Small intestine (tissue), 7 donors: ENCODE data around the gene DHCR7. TPM values are rescaled to one million over a fixed set of nuclear protein-coding genes. Genes with fewer than 3 reads are reported as not detected.

ENCODE experiments used
- DNase-seq, 2 donors: peaks; one replicate each; pipeline versions ENCODE4 v3.0.0 to v3.0.0-alpha.2; 2013
- FAIRE-seq: peaks from 2 replicates; lab custom pipeline; 2012; peaks lifted over from hg19 to GRCh38; lab: Jason Lieb, UNC
- H3K27ac ChIP-seq, 3 donors: one replicate each; pipeline ENCODE4 v1.5.1; 2013; ENCODE audit warnings: low read length in 2 of 3, mild to moderate bottlenecking in 2 of 3, control low read depth in 1 of 3, inconsistent platforms in 1 of 3, low read depth in 1 of 3, moderate library complexity in 1 of 3
- H3K27me3 ChIP-seq, 3 donors: one replicate each; pipeline ENCODE4 v1.6.1; 2013; ENCODE audit warnings: low read length in 3 of 3, inconsistent platforms in 1 of 3; ENCODE audit not compliant: control insufficient read depth in 3 of 3, insufficient read depth in 3 of 3
- H3K36me3 ChIP-seq, 3 donors: one replicate each; pipeline ENCODE4 v1.6.1; 2013; ENCODE audit warnings: low read length in 3 of 3, inconsistent platforms in 1 of 3, low read depth in 1 of 3, mild to moderate bottlenecking in 1 of 3, moderate library complexity in 1 of 3; ENCODE audit not compliant: control insufficient read depth in 3 of 3, insufficient read depth in 2 of 3
- H3K4me1 ChIP-seq, 3 donors: one replicate each; pipeline ENCODE4 v1.6.1; 2013; ENCODE audit warnings: low read length in 2 of 3, inconsistent platforms in 1 of 3, low read depth in 1 of 3, mild to moderate bottlenecking in 1 of 3, moderate library complexity in 1 of 3; ENCODE audit not compliant: control insufficient read depth in 3 of 3, insufficient read depth in 2 of 3
- H3K4me3 ChIP-seq, 3 donors: one replicate each; pipeline ENCODE4 v1.5.1; 2013; ENCODE audit warnings: low read length in 3 of 3, control low read depth in 1 of 3, inconsistent platforms in 1 of 3, low read depth in 1 of 3, mild to moderate bottlenecking in 1 of 3, moderate library complexity in 1 of 3
- H3K9me3 ChIP-seq, 2 donors: one replicate each; pipeline ENCODE4 v1.6.1; 2013; ENCODE audit warnings: low read depth in 1 of 2, low read length in 1 of 2; ENCODE audit not compliant: control insufficient read depth in 2 of 2, insufficient read depth in 1 of 2
- WGBS, 3 donors: extraction: QIAGEN DNeasy Blood & Tissue Kit; methylation state at CpG; one replicate each; pipeline ENCODE4 v1.1.7; 2013; 5-methylcytosine and 5-hydroxymethylcytosine counted together
- polyA plus RNA-seq, 4 donors: library from polyadenylated mRNA; stranded (reverse) in 3 of 4; unstranded in 1 of 4; fragments of 200-250 nt in 3 of 4; fragments of 120-200 nt in 1 of 4; gene quantifications; one replicate each; pipeline versions ENCODE4 v1.2.1 to v1.2.3, GENCODE V29; 2013
- donor health status: healthy with polysubstance abuse.
- donor health status: control.
- donor health status: control.
- donor health status: Bipolar disorder and iron deficiency.
- donor health status: healthy.

Gene DHCR7
- polyA plus RNA-seq, 4 donors = 11.6 to 50.5 (median 24.5) TPM

DNA sequence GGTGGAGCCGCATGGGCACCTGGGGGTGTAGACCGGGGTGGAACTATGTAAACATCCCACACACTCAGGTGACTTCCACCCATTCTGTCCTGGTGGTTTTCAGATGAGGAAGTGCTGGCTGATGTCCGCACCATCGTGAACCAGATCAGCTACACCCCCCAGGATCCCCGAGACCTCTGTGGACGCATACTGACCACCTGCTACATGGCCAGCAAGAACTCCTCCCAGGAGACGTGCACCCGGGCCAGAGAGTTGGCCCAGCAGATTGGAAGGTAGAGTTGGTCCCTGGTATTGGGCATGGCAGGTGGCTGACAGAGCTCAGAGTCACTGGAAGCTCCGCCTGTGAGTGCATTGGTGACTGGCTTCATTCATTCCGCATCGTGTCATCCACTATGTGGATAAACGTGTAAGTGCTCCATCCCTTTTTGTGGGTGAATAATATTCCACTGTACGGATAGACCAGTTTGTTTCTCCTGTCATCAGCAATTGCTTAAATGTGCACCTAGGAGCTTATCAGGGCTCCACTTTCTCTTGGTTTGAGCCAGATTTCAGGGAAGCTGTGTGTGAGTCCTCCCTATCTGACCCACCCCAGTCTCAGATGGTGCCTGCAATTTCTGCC is 34.7 kb upstream of the DHCR7 start:
- peaks cover 19 to 83% (median 42%) of the 10 kb centered on the region in 3 donors for H3K36me3 ChIP-seq
- FAIRE-seq = no peak
- 96 to 98% (median 97%) methylated on average over 13 of the region's 13 CpGs for WGBS, 3 donors
- no peak for DNase-seq
- no peaks in the 10 kb centered on the region for H3K27me3 ChIP-seq
- H3K4me3 ChIP-seq = no peak overlapping the region
- no peaks in the 10 kb centered on the region for H3K9me3 ChIP-seq
- no peak overlapping the region for H3K27ac ChIP-seq
- peaks cover 0 to 2% (median 0%) of the 10 kb centered on the region in 3 donors for H3K4me1 ChIP-seq

DNA sequence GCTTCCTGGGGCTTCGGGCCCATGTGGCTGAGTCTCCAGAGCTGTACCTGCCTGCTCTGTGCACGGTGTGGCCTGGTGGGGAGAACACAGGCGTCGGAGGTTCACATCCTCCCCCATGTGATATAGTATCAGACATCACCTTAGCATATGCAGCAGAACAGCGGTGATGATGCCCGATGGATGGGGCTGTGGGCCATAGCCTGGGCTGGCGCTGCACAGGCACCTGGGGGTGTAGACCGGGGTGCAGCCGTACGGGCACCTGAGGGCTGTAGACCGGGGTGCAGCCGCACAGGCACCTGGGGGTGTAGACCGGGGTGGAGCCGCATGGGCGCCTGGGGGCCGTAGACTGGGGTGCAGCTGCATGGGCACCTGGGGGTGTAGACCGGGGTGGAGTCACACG is 34.0 kb upstream of the DHCR7 start:
- no peaks in the 10 kb centered on the region for H3K9me3 ChIP-seq
- no peak overlapping the region for H3K4me3 ChIP-seq
- peaks cover 22 to 89% (median 43%) of the 10 kb centered on the region in 3 donors for H3K36me3 ChIP-seq
- FAIRE-seq = no peak
- H3K27ac ChIP-seq = no peak overlapping the region
- no peak for DNase-seq
- no peaks in the 10 kb centered on the region for H3K27me3 ChIP-seq
- WGBS, 3 donors = 97 to 99% (median 97%) methylated on average over 18 of the region's 18 CpGs
- H3K4me1 ChIP-seq = no peaks in the 10 kb centered on the region

DNA sequence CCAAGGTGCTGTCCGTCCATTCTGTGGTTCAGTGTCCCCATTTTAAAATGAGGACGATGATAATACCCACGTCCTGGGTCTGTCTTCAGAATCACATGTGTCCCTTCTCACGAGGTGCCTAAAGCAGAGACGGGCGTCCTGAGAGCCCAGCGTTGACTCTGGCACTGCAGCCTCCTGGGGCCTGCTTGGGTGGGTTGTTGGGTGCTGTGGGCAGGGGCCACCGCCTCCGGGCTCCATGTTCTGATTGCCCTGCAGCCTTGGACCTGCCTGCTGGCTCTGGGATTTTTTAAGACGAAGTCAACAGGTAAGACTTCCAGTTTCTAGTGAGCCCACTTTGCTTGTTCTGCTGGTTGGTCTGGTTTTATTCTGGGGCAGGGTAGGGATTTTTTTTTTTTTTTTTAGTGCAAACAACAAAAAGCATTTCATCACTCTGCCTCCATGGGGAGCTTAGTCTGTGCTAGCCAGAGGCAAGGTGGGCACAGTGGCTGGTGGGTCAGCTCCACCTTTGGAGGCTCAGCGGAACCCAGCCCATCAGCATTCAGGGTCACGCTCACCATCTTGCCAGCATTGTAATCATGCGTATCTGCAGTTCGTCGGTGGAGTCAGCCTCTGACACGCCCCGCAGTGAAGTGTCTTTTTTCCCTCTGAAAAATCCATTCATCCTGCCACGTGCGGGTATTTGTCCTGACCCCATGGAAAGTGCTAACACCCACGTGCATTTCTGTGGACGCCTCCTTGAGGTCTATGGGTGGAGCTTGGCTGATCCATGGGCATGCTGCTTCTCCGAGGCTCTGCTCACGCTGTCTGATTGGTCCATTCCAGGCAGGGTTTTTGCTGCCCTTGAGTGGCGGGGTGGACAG is 33.1 kb upstream of the DHCR7 start:
- no peaks in the 10 kb centered on the region for H3K27me3 ChIP-seq
- WGBS, 3 donors = 88 to 95% (median 92%) methylated on average over 24 of the region's 24 CpGs
- no peak overlapping the region for H3K4me3 ChIP-seq
- H3K9me3 ChIP-seq = no peaks in the 10 kb centered on the region
- no peaks in the 10 kb centered on the region for H3K4me1 ChIP-seq
- H3K27ac ChIP-seq = no peak overlapping the region
- DNase-seq (no peak), FAIRE-seq (no peak)
- H3K36me3 ChIP-seq = peaks cover 25 to 98% (median 50%) of the 10 kb centered on the region in 3 donors

DNA sequence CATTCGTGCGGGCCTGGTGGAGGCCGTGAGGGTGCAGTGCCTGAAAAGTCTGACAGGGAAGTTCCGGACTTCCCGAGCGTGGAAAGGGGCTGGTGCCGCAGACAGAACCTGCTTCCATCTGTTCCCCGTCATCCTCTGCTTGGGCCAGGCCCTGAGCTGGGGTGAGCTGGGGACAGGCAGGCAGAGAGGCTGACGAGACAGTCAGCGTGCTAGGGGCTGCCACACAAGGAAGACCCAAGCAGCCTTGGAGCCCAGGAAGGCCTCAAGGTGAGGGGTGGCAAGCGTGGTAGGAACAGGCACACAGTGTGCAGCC is 30.3 kb upstream of the DHCR7 start:
- WGBS, 3 donors = 93 to 96% (median 94%) methylated on average over 11 of the region's 11 CpGs
- Histone ChIP-seq H3K27me3 (no peaks in the 10 kb centered on the region), H3K36me3 (peaks cover 29 to 98% (median 43%) of the 10 kb centered on the region in 3 donors), H3K4me1 (no peaks in the 10 kb centered on the region), H3K4me3 (no peak overlapping the region), H3K27ac (no peak overlapping the region), H3K9me3 (no peaks in the 10 kb centered on the region)
- DNase-seq (no peak), FAIRE-seq (no peak)

DNA sequence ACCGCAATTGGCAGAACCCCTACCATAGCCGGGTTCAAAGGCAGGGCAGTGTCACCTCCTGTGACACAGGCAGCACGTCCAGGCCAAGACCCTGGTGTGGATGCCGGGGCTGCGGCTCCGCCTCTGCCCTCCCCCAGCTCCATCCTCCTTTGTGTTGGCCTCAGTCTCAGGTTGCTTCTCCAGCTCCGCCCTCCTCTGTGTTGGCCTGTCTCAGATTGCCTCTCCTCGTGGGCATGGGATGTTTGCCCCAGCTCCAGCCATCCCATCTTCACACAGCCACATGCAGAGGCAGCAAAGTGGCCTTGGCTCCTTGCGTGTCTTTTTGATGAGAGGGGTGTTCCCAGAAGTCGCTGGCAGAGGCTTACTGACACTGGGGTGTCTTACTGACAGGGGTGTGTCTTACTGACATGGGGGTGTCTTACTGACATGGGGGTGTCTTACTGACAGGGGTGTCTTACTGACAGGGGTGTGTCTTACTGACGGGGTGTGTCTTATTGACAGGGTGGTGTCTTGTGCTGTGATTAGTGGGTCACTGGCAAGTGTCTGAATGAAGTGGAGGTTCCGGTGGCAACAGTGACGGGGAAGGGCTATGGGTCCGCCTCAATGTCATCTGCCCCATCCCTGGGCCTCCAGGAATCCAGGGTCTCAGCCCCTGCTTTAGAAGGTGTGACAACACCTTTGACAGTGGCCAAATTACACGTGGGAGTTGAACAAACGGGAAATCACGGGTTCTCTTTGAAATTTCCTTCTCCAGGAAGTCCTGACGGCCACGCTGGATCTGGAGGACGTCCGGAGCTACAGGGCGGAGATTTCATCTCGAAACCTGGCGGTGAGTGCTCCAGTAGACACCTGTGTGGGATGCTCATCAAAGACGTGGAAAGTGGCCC is 29.7 kb upstream of the DHCR7 start:
- peaks cover 29 to 98% (median 45%) of the 10 kb centered on the region in 3 donors for H3K36me3 ChIP-seq
- WGBS, 3 donors = 78 to 86% (median 85%) methylated on average over 25 of the region's 25 CpGs
- no peak overlapping the region for H3K4me3 ChIP-seq
- H3K27me3 ChIP-seq = no peaks in the 10 kb centered on the region
- FAIRE-seq (no peak), DNase-seq (no peak)
- no peak overlapping the region for H3K27ac ChIP-seq
- H3K9me3 ChIP-seq = no peaks in the 10 kb centered on the region
- no peaks in the 10 kb centered on the region for H3K4me1 ChIP-seq

DNA sequence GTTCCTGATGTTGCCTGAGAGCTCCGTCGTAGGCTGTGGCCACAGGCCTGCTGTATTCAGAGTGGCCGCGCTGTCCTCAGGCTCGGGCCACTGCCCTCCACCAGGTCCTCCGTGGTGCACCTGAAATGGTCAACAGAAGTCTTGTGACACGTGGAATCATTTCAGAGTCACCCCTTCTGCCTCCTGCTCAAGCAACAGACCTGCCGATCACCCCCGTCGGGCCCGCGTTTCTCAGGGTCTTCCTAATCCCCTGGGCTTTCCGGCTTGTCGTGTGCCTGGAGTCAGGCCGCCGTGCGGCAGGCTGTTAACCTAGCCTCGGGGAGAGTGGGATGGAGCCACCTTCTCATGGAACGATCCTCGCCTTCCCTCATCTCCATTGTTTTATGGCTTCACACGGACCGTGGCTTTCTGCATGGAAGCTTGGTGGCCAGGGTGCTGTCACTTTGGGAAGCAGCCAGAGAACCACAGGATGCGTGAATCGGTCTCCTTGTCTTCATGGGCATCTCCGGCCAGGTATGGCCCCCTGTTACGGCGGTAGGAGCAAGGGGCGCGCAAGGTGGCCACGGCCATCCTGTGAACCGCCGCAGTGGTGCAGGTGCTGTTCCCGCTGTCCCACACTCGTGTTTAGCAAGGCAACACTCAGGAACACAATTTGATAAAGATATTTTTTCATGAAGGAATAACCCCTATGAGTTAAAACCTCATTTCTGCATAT is 28.9 kb upstream of the DHCR7 start:
- no peak overlapping the region for H3K27ac ChIP-seq
- H3K4me1 ChIP-seq = no peaks in the 10 kb centered on the region
- H3K9me3 ChIP-seq = no peaks in the 10 kb centered on the region
- WGBS, 3 donors = 93 to 95% (median 93%) methylated on average over 34 of the region's 34 CpGs
- DNase-seq (no peak), FAIRE-seq (no peak)
- peaks cover 23 to 98% (median 48%) of the 10 kb centered on the region in 3 donors for H3K36me3 ChIP-seq
- H3K4me3 ChIP-seq = no peak overlapping the region
- H3K27me3 ChIP-seq = no peaks in the 10 kb centered on the region

DNA sequence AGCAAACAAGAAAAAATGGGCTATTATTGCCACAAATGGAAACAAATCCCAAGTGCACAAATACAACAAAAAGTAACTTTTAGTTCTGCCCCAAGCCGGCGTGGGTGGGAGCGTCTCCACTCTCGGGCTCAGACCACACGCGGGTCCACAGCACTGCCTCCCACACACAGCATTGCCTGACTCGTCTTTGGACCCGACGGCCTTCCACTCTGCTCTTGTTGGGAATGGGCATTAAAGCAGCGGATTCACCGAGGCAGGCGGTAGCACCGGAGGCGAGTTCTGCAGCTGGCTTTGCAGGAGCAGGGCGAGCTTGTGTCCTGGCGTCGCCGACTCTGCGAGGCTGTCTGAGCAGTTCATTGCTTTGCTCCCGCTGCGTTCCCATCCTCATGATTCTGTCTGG is 27.8 kb upstream of the DHCR7 start:
- H3K27me3 ChIP-seq = no peaks in the 10 kb centered on the region
- H3K4me3 ChIP-seq = no peak overlapping the region
- peaks cover 18 to 96% (median 48%) of the 10 kb centered on the region in 3 donors for H3K36me3 ChIP-seq
- no peak overlapping the region for H3K27ac ChIP-seq
- DNase-seq (no peak), FAIRE-seq (no peak)
- WGBS, 3 donors = 96 to 98% (median 97%) methylated on average over 21 of the region's 21 CpGs
- H3K9me3 ChIP-seq = no peaks in the 10 kb centered on the region
- H3K4me1 ChIP-seq = no peaks in the 10 kb centered on the region
